Esophagus mucosa (tissue), 1 donor: ENCODE data around the gene ADM2. TPM values are rescaled to one million over a fixed set of nuclear protein-coding genes. Genes with fewer than 3 reads are reported as not detected.

ENCODE experiments used
- total RNA-seq: library from RNA; stranded (reverse); gene quantifications from one replicate; pipeline ENCODE4 v1.2.4, GENCODE V29; 2023
- donor health status: DM: yes; HTN: yes; CAD: no.

The ADM2 gene
- total RNA-seq, 1 donor from 2014 or later = 11.7 TPM

Other genes starting within 250 kb of the ADM2 start
- 14.8 TPM for gene TUBGCP6, start 236.5 kb upstream of the ADM2 start, total RNA-seq
- 17.7 TPM for gene HDAC10, start 230.3 kb upstream of the ADM2 start, total RNA-seq
- gene MAPK12, start 219.9 kb upstream of the ADM2 start, total RNA-seq = 2.6 TPM
- 5.8 TPM for gene MAPK11, start 211.2 kb upstream of the ADM2 start, total RNA-seq
- 148 TPM for gene PLXNB2, start 173.9 kb upstream of the ADM2 start, total RNA-seq
- gene DENND6B, start 154.5 kb upstream of the ADM2 start, total RNA-seq = 2.3 TPM
- gene PPP6R2, start 138.2 kb upstream of the ADM2 start, total RNA-seq = 29.3 TPM
- 55.0 TPM for gene SBF1, start 6.5 kb upstream of the ADM2 start, total RNA-seq
- not detected for gene MIOX, start 5.3 kb downstream of the ADM2 start, total RNA-seq
- 43.7 TPM for gene LMF2, start 26.2 kb downstream of the ADM2 start, total RNA-seq
- gene NCAPH2, start 26.7 kb downstream of the ADM2 start, total RNA-seq = 37.1 TPM
- gene SCO2, start 44.1 kb downstream of the ADM2 start, total RNA-seq = 1.2 TPM
- gene TYMP, start 48.5 kb downstream of the ADM2 start, total RNA-seq = 86.0 TPM
- gene KLHDC7B, start 64.4 kb downstream of the ADM2 start, total RNA-seq = 0.20 TPM
- gene SYCE3, start 81.4 kb downstream of the ADM2 start, total RNA-seq = not detected
- gene CPT1B, start 96.9 kb downstream of the ADM2 start, total RNA-seq = 12.1 TPM
- gene CHKB, start 101.3 kb downstream of the ADM2 start, total RNA-seq = 31.4 TPM
- 2.3 TPM for gene MAPK8IP2, start 119.2 kb downstream of the ADM2 start, total RNA-seq
- 30.1 TPM for gene ARSA, start 146.6 kb downstream of the ADM2 start, total RNA-seq
- gene SHANK3, start 191.3 kb downstream of the ADM2 start, total RNA-seq = 5.9 TPM